Mesenchymal stem cell (in vitro differentiated cells and primary cell): ENCODE data around the gene SLC25A48.

ENCODE experiments used
- DNase-seq: peaks from one replicate; pipeline ENCODE4 v3.0.0-alpha.2; 2013
- H2AFZ ChIP-seq: one replicate; pipeline ENCODE4 v1.6.1; 2013; ENCODE audit warnings: low read depth, mild to moderate bottlenecking, control low read depth, inconsistent platforms, low read length, moderate library complexity
- H2AK5ac ChIP-seq: 2 replicates; pipeline ENCODE4 v1.6.1; 2013; ENCODE audit warnings: low read length, moderate library complexity, mild to moderate bottlenecking, inconsistent platforms; ENCODE audit not compliant: severe bottlenecking
- H2BK120ac ChIP-seq: one replicate; pipeline ENCODE4 v1.6.1; 2013; ENCODE audit warnings: low read depth, mild to moderate bottlenecking, inconsistent platforms, low read length, moderate library complexity
- H2BK12ac ChIP-seq, 2 experiments: one replicate each; pipeline ENCODE4 v1.6.1; 2013; ENCODE audit warnings: inconsistent platforms in 2 of 2, low read length in 2 of 2, mild to moderate bottlenecking in 2 of 2, moderate library complexity in 2 of 2, control low read depth in 1 of 2
- H2BK15ac ChIP-seq: one replicate; pipeline ENCODE4 v1.6.1; 2013; ENCODE audit warnings: mild to moderate bottlenecking, low read depth, inconsistent platforms; ENCODE audit not compliant: poor library complexity, severe bottlenecking
- H2BK5ac ChIP-seq: 2 replicates; pipeline ENCODE4 v1.6.1; 2013; ENCODE audit warnings: low read depth, mild to moderate bottlenecking, low read length, control low read depth, inconsistent platforms; ENCODE audit not compliant: poor library complexity, severe bottlenecking
- H3K14ac ChIP-seq, 2 experiments: one replicate each; pipeline ENCODE4 v1.6.1; 2013; ENCODE audit warnings: inconsistent platforms in 2 of 2, low read length in 2 of 2, control low read depth in 1 of 2, mild to moderate bottlenecking in 1 of 2, moderate library complexity in 1 of 2
- H3K18ac ChIP-seq, 2 experiments: one replicate each; pipeline ENCODE4 v1.6.1; 2013; ENCODE audit warnings: inconsistent platforms in 2 of 2, low read length in 2 of 2, control low read depth in 1 of 2, low read depth in 1 of 2, mild to moderate bottlenecking in 1 of 2
- H3K23ac ChIP-seq, 2 experiments: one replicate each; pipeline ENCODE4 v1.6.1; 2013; ENCODE audit warnings: inconsistent platforms in 2 of 2, low read length in 2 of 2, mild to moderate bottlenecking in 2 of 2, moderate library complexity in 2 of 2, control low read depth in 1 of 2
- H3K27ac ChIP-seq: 2 replicates; pipeline ENCODE4 v1.5.1; 2013; ENCODE audit warnings: mild to moderate bottlenecking, moderate library complexity, low read length, control low read depth, inconsistent platforms; ENCODE audit not compliant: poor library complexity, severe bottlenecking
- H3K27me3 ChIP-seq, 2 experiments: 2 replicates each; pipeline versions ENCODE4 v1.6.1 to v1.7.0; 2013; ENCODE audit warnings: low read length in 2 of 2, mild to moderate bottlenecking in 2 of 2, moderate library complexity in 2 of 2, control low read depth in 1 of 2, inconsistent platforms in 1 of 2; ENCODE audit not compliant: control insufficient read depth in 1 of 2, insufficient read depth in 1 of 2
- H3K36me3 ChIP-seq, 2 experiments: 2 replicates each; pipeline versions ENCODE4 v1.6.1 to v1.7.0; 2013; ENCODE audit warnings: low read length in 2 of 2, control low read depth in 1 of 2, inconsistent platforms in 1 of 2, low read depth in 1 of 2, mild to moderate bottlenecking in 1 of 2; ENCODE audit not compliant: insufficient read depth in 2 of 2, control insufficient read depth in 1 of 2
- H3K4ac ChIP-seq, 2 experiments: one replicate each; pipeline ENCODE4 v1.6.1; 2013; ENCODE audit warnings: inconsistent platforms in 2 of 2, low read length in 2 of 2, mild to moderate bottlenecking in 2 of 2, moderate library complexity in 2 of 2, control low read depth in 1 of 2, low read depth in 1 of 2
- H3K4me1 ChIP-seq: 2 replicates; pipeline ENCODE4 v1.6.1; 2013; ENCODE audit warnings: low read depth, low read length, control low read depth; ENCODE audit not compliant: control insufficient read depth, insufficient read depth
- H3K4me2 ChIP-seq: 2 replicates; pipeline ENCODE4 v1.6.1; 2013; ENCODE audit warnings: low read length, mild to moderate bottlenecking, inconsistent platforms; ENCODE audit not compliant: poor library complexity, severe bottlenecking
- H3K4me3 ChIP-seq, 2 experiments: 2 replicates each; pipeline versions ENCODE4 v1.5.1 to v1.7.0; 2013; ENCODE audit warnings: low read length in 2 of 2, mild to moderate bottlenecking in 2 of 2, control low read depth in 1 of 2, low read depth in 1 of 2; ENCODE audit not compliant: insufficient read depth in 1 of 2
- H3K79me1 ChIP-seq: replicated peaks from 2 replicates; pipeline ENCODE4 v1.6.1; 2013; ENCODE audit warnings: mild to moderate bottlenecking, control low read depth, low read length, inconsistent platforms; ENCODE audit not compliant: poor library complexity, severe bottlenecking
- H3K9ac ChIP-seq: 2 replicates; pipeline ENCODE4 v1.7.0; 2013; ENCODE audit warnings: mild to moderate bottlenecking, low read length, moderate library complexity
- H3K9me3 ChIP-seq: 2 replicates; pipeline ENCODE4 v1.7.0; 2013; ENCODE audit warnings: mild to moderate bottlenecking, low read length; ENCODE audit not compliant: control insufficient read depth
- H4K8ac ChIP-seq: one replicate; pipeline ENCODE4 v1.6.1; 2013; ENCODE audit warnings: inconsistent platforms, mild to moderate bottlenecking, low read length, moderate library complexity
- H4K91ac ChIP-seq: one replicate; pipeline ENCODE4 v1.6.1; 2013; ENCODE audit warnings: mild to moderate bottlenecking, low read length, inconsistent platforms
- WGBS: methylation state at CpG from one replicate; pipeline ENCODE4 v1.1.7; 2013; ENCODE audit warnings: mixed read lengths; 5-methylcytosine and 5-hydroxymethylcytosine counted together

SLC25A48 gene

DNA sequence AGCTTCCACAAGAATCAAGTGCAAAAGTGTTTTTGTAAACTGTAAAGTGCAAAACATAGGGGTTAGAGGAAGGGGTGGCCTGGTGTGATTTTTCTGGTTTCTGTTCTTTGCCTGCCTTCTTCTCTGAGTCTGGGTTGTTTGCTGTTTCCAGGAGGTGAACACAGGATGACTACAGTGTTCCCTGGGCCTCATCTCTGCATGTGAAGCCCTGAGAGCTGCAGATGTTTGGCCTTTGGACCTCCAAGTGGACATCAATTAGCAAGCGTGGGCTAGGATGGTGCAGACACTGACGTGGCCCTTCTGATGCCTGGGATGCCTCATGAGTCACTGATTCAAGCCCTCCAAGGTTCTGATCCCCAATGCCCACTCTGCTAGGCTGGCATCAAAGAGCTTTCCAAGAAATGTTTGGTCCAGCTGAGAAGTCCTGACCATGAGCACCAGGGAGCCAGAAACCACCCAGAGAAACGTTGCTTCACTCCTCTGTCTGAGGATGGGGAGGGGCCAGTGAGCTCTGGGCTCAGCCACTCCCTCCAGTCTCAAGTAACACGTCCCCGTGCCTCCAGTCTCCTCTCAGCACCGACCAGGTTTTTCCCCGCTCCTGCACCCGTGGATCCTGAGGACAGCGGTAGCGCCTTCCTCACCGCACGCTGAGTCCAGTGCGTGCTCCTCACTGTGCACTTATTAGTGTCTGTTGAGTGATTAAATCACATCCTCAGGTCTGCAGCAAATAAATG is 53.6 kb downstream of the SLC25A48 start:
- no peak overlapping the region for H3K4me2 ChIP-seq
- no peak overlapping the region for H3K4ac ChIP-seq
- H4K91ac ChIP-seq, result no peak overlapping the region
- no peak overlapping the region for H2BK15ac ChIP-seq
- no peaks in the 10 kb centered on the region for H3K36me3 ChIP-seq
- H4K8ac ChIP-seq, result no peak overlapping the region
- H3K14ac ChIP-seq, result peak overlapping the region in 1 of 2 experiments; percentile 79
- peaks cover 31 to 40% of the 10 kb centered on the region in 2 experiments for H3K27me3 ChIP-seq
- no peak overlapping the region for H3K18ac ChIP-seq
- no peak overlapping the region for H2BK5ac ChIP-seq
- H3K4me3 ChIP-seq, result no peak overlapping the region
- no peaks in the 10 kb centered on the region for H3K9me3 ChIP-seq
- H2BK120ac ChIP-seq, result no peak overlapping the region
- H2BK12ac ChIP-seq, result no peak overlapping the region
- no peaks in the 10 kb centered on the region for H3K79me1 ChIP-seq
- 41% methylated on average over 3 of the region's 13 CpGs for WGBS
- H3K9ac ChIP-seq, result no peak overlapping the region
- no peak overlapping the region for H2AK5ac ChIP-seq
- peaks cover 12% of the 10 kb centered on the region for H3K4me1 ChIP-seq
- peak overlapping the region; percentile 10 for H2AFZ ChIP-seq
- no peak overlapping the region for H3K27ac ChIP-seq
- H3K23ac ChIP-seq, result no peak overlapping the region
- peak; percentile 68 for DNase-seq

DNA sequence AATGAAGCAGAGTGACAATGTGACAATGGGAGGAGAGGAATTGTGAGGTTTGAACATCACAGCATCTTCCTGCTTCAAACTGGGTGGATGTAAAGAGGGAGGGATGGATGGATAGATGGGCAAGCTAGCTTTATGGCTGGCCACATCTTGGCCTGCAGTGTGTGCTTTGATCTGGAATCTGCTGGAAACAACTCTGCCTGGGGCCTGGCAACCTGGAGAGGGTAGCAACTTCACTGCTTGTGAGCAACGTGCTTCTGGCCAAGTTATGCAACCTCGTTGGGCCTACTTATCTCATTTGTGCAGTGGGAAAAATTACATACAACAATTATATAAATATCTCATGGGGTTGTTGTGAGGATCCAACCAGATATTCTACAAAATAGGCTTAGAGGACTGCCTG is 55.8 kb downstream of the SLC25A48 start:
- no peak overlapping the region for H4K91ac ChIP-seq
- H3K4me3 ChIP-seq, result no peak overlapping the region
- no peak overlapping the region for H2BK120ac ChIP-seq
- H3K9me3 ChIP-seq, result no peaks in the 10 kb centered on the region
- H2AFZ ChIP-seq, result no peak overlapping the region
- H3K27ac ChIP-seq, result no peak overlapping the region
- H4K8ac ChIP-seq, result no peak overlapping the region
- H3K14ac ChIP-seq, result no peak overlapping the region
- no CpG with 5 or more reads among the region's 2 CpGs for WGBS
- no peak overlapping the region for H3K18ac ChIP-seq
- peaks cover 19 to 21% of the 10 kb centered on the region in 2 experiments for H3K27me3 ChIP-seq
- H3K36me3 ChIP-seq, result no peaks in the 10 kb centered on the region
- H3K9ac ChIP-seq, result no peak overlapping the region
- no peaks in the 10 kb centered on the region for H3K79me1 ChIP-seq
- DNase-seq, result no peak
- H3K4ac ChIP-seq, result no peak overlapping the region
- no peak overlapping the region for H3K4me2 ChIP-seq
- H2BK5ac ChIP-seq, result no peak overlapping the region
- no peak overlapping the region for H3K23ac ChIP-seq
- no peak overlapping the region for H2BK12ac ChIP-seq
- H3K4me1 ChIP-seq, result peaks cover 12% of the 10 kb centered on the region
- H2BK15ac ChIP-seq, result no peak overlapping the region
- no peak overlapping the region for H2AK5ac ChIP-seq

DNA sequence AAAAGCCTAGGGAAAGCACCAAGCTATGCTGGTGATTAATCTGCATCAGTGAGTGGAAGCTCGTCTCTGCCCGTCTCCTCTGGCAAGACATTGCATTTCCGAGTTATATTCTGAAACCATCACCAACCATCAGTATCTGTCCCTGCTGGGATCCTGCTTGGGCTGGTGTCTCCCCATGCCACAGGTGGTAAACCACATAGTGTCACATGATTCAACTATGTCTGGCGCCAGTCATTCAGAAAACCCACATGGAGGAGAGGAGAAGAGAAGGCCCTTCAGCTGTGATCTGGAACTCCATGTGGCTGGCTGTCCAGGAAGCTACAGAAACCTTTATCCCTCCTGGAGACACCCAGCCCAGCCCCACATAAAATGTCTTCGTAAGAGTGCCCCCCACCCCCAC is 56.4 kb downstream of the SLC25A48 start:
- Histone ChIP-seq H3K79me1 (no peaks in the 10 kb centered on the region), H4K91ac (no peak overlapping the region), H3K18ac (no peak overlapping the region), H2AK5ac (no peak overlapping the region), H3K27ac (no peak overlapping the region), H3K14ac (no peak overlapping the region), H3K27me3 (peaks cover 20 to 21% of the 10 kb centered on the region in 2 experiments), H2BK120ac (no peak overlapping the region), H2BK5ac (no peak overlapping the region), H3K4ac (no peak overlapping the region), H3K4me2 (no peak overlapping the region), H3K36me3 (no peaks in the 10 kb centered on the region), H3K9me3 (no peaks in the 10 kb centered on the region), H2AFZ (no peak overlapping the region), H2BK12ac (no peak overlapping the region), H3K23ac (no peak overlapping the region), H3K4me3 (no peak overlapping the region), H4K8ac (no peak overlapping the region), H3K9ac (no peak overlapping the region), H2BK15ac (no peak overlapping the region), H3K4me1 (peaks cover 12% of the 10 kb centered on the region)
- WGBS, result 93% methylated on average over 4 of the region's 5 CpGs
- no peak for DNase-seq

GRCh38 chr5:135891268-135891667 is 56.8 kb downstream of the SLC25A48 start:
- Histone ChIP-seq H2BK120ac (no peak overlapping the region), H4K8ac (no peak overlapping the region), H3K9ac (no peak overlapping the region), H3K4me1 (peaks cover 12% of the 10 kb centered on the region), H3K9me3 (no peaks in the 10 kb centered on the region), H2AK5ac (no peak overlapping the region), H2BK12ac (no peak overlapping the region), H2AFZ (no peak overlapping the region), H3K4ac (no peak overlapping the region), H3K79me1 (no peaks in the 10 kb centered on the region), H3K18ac (no peak overlapping the region), H3K14ac (no peak overlapping the region), H3K23ac (no peak overlapping the region), H2BK5ac (no peak overlapping the region), H4K91ac (no peak overlapping the region), H3K27me3 (peaks cover 17 to 24% of the 10 kb centered on the region in 2 experiments), H3K4me3 (no peak overlapping the region), H3K4me2 (no peak overlapping the region), H2BK15ac (no peak overlapping the region), H3K36me3 (no peaks in the 10 kb centered on the region), H3K27ac (no peak overlapping the region)
- no peak for DNase-seq
- WGBS, result 93% methylated on average over 2 of the region's 2 CpGs
